WTC11 (cell line): ENCODE measurements around the gene KRTAP2-4. TPM values are rescaled to one million over a fixed set of nuclear protein-coding genes. Genes with fewer than 3 reads are reported as not detected.

ENCODE experiments used
- ATAC-seq: fragments of 200-7000 bp; cut with Tn5 transposase; 2 replicates; pipeline ENCODE4 v1.10.0; 2021; ENCODE audit warnings: mild to moderate bottlenecking, moderate library complexity
- CTCF ChIA-PET: fragments of 300-600 bp; sonication (Branson Sonifier 250); formaldehyde crosslinking; loops from one replicate; lab custom pipeline; 2021; ENCODE audit warnings: antibody characterized with exemption; lab: Charles Lee
- POLR2A ChIA-PET: fragments of 350-600 bp; sonication (Branson Sonifier 250); formaldehyde crosslinking; loops from one replicate; lab custom pipeline; 2021; ENCODE audit warnings: antibody characterized with exemption; lab: Charles Lee
- DNase-seq: peaks from one replicate; pipeline ENCODE4 v3.0.0; 2021; ENCODE audit warnings: low spot score
- H3K27ac Mint-ChIP-seq: 2 replicates; pipeline ENCODE4 v1.8.0; 2021; ENCODE audit warnings: mixed read lengths
- H3K27me3 Mint-ChIP-seq: 2 replicates; pipeline ENCODE4 v1.8.0; 2021; ENCODE audit warnings: low read depth, mild to moderate bottlenecking, moderate library complexity, mixed read lengths
- H3K36me3 Mint-ChIP-seq: 2 replicates; pipeline ENCODE4 v1.8.0; 2021; ENCODE audit warnings: mixed read lengths
- H3K4me1 Mint-ChIP-seq: 2 replicates; pipeline ENCODE4 v1.8.0; 2022; ENCODE audit warnings: mixed read lengths
- H3K4me3 Mint-ChIP-seq: 2 replicates; pipeline ENCODE4 v1.8.0; 2021; ENCODE audit warnings: mild to moderate bottlenecking, moderate library complexity, mixed read lengths
- H3K9me3 Mint-ChIP-seq: 2 replicates; pipeline ENCODE4 v1.8.0; 2021; ENCODE audit warnings: mixed read lengths
- ELF4 ChIP-seq: sonication (generic); formaldehyde crosslinking; IDR thresholded peaks from 2 replicates; pipeline ENCODE4 v1.8.1; 2022; ENCODE audit warnings: low read depth, mild to moderate bottlenecking, moderate library complexity, missing genetic modification reagents
- EMX1 ChIP-seq: fragments of 250-450 bp; sonication (Bioruptor Pico); IDR thresholded peaks from 2 replicates; pipeline ENCODE4 v1.8.0; 2021; ENCODE audit warnings: mild to moderate bottlenecking
- GABPB1 ChIP-seq: sonication (generic); formaldehyde crosslinking; IDR thresholded peaks from 2 replicates; pipeline ENCODE4 v1.8.1; 2023; ENCODE audit warnings: mild to moderate bottlenecking, missing genetic modification reagents
- IRF2 ChIP-seq: sonication (generic); formaldehyde crosslinking; IDR thresholded peaks from 2 replicates; pipeline ENCODE4 v1.8.0; 2022; ENCODE audit warnings: low read depth, missing genetic modification reagents, borderline replicate concordance
- JUN ChIP-seq: sonication (generic); formaldehyde crosslinking; IDR thresholded peaks from 2 replicates; pipeline ENCODE4 v1.8.0; 2023; ENCODE audit warnings: mild to moderate bottlenecking, missing genetic modification reagents
- KAT7 ChIP-seq: sonication (generic); formaldehyde crosslinking; IDR thresholded peaks from 2 replicates; pipeline ENCODE4 v1.8.1; 2023; ENCODE audit warnings: missing genetic modification reagents, mild to moderate bottlenecking, borderline replicate concordance
- SOX15 ChIP-seq: fragments of 250-450 bp; sonication (Bioruptor Pico); IDR thresholded peaks from 2 replicates; pipeline ENCODE4 v1.9.0; 2021; ENCODE audit warnings: mild to moderate bottlenecking
- SP1 ChIP-seq: sonication (generic); formaldehyde crosslinking; conservative IDR thresholded peaks from 2 replicates; pipeline ENCODE4 v1.8.1; 2022; ENCODE audit warnings: missing genetic modification reagents
- TCF7 ChIP-seq: sonication (generic); formaldehyde crosslinking; IDR thresholded peaks from 2 replicates; pipeline ENCODE4 v1.8.0; 2022; ENCODE audit warnings: mild to moderate bottlenecking, low read depth, missing genetic modification reagents, moderate library complexity
- TEAD1 ChIP-seq: sonication (generic); formaldehyde crosslinking; IDR thresholded peaks from 2 replicates; pipeline ENCODE4 v1.8.0; 2022; ENCODE audit warnings: mild to moderate bottlenecking, missing genetic modification reagents
- ZNF232 ChIP-seq: sonication (generic); formaldehyde crosslinking; IDR thresholded peaks from 2 replicates; pipeline ENCODE4 v1.8.0; 2022; ENCODE audit warnings: mild to moderate bottlenecking, missing genetic modification reagents
- ZNF396 ChIP-seq: fragments of 250-450 bp; sonication (Bioruptor Pico); IDR thresholded peaks from 2 replicates; pipeline ENCODE4 v1.8.0; 2021; ENCODE audit warnings: mild to moderate bottlenecking, moderate library complexity, borderline replicate concordance
- total RNA-seq: library from RNA; stranded (reverse); gene quantifications from 3 replicates; pipeline ENCODE4 v1.2.3, GENCODE V29; 2021
- TF ChIP-seq, protein P1 (sequence below): sonication (generic); formaldehyde crosslinking; IDR thresholded peaks from 2 replicates; pipeline ENCODE4 v1.8.1; 2023; ENCODE audit warnings: mild to moderate bottlenecking, missing genetic modification reagents, moderate library complexity
- TF ChIP-seq, protein P2 (sequence below): sonication (generic); formaldehyde crosslinking; IDR thresholded peaks from 2 replicates; pipeline ENCODE4 v1.8.1; 2023; ENCODE audit warnings: mild to moderate bottlenecking, missing genetic modification reagents, moderate library complexity
- TF ChIP-seq, protein P3 (sequence below): fragments of 250-450 bp; sonication (Bioruptor Pico); IDR thresholded peaks from 2 replicates; pipeline ENCODE4 v1.9.0; 2021; ENCODE audit warnings: mild to moderate bottlenecking, borderline replicate concordance
- TF ChIP-seq, protein P4 (sequence below): fragments of 250-450 bp; sonication (Bioruptor Pico); IDR thresholded peaks from 2 replicates; pipeline ENCODE4 v1.9.0; 2021; ENCODE audit warnings: mild to moderate bottlenecking
- TF ChIP-seq, protein P5 (sequence below): fragments of 250-450 bp; sonication (Bioruptor Pico); conservative IDR thresholded peaks from 2 replicates; pipeline ENCODE4 v1.9.0; 2021; ENCODE audit warnings: mild to moderate bottlenecking
- TF ChIP-seq, protein P6 (sequence below): sonication (generic); formaldehyde crosslinking; IDR thresholded peaks from 2 replicates; pipeline ENCODE4 v1.8.0; 2022; ENCODE audit warnings: mild to moderate bottlenecking, missing genetic modification reagents

The KRTAP2-4 gene
- total RNA-seq, 1 experiment from 2014 or later, result not detected

DNA sequence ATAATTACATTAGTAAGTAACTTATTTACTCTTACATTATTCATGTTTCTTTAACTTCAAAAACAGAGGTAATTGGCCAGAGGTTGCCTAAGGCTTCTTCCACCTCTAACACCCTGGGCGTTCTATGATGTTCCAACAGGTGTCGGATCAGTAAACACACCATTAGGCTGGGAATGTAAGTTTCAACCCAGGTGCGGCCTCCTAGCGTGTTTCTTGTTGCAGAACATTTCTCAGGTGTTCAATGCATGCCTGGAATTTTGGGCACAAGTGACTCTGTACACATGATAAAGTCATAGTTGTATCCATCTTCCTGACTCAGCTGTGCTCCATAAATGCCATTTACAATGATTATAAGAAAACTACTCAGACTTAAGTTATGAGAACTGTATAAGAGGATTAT lies 11.7 kb downstream of the KRTAP2-4 start:
- H3K27me3 Mint-ChIP-seq, result no peaks in the 10 kb centered on the region
- H3K27ac Mint-ChIP-seq, result no peak overlapping the region
- ChIA-PET CTCF (no interaction called here), POLR2A (no interaction called here)
- DNase-seq (no peak), ATAC-seq (no peak)
- no peak overlapping the region for H3K4me3 Mint-ChIP-seq
- peaks cover 4% of the 10 kb centered on the region; the same call in 1 of the 2 replicates for H3K36me3 Mint-ChIP-seq
- TF ChIP-seq, protein P1, sequence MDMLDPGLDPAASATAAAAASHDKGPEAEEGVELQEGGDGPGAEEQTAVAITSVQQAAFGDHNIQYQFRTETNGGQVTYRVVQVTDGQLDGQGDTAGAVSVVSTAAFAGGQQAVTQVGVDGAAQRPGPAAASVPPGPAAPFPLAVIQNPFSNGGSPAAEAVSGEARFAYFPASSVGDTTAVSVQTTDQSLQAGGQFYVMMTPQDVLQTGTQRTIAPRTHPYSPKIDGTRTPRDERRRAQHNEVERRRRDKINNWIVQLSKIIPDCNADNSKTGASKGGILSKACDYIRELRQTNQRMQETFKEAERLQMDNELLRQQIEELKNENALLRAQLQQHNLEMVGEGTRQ (CRISPR knock-in tag), result no peak
- TF ChIP-seq EMX1 (CRISPR knock-in tag) (no peak), GABPB1 (CRISPR knock-in tag) (no peak)
- H3K9me3 Mint-ChIP-seq, result peaks cover 8% of the 10 kb centered on the region
- H3K4me1 Mint-ChIP-seq, result peaks cover 19% of the 10 kb centered on the region

DNA sequence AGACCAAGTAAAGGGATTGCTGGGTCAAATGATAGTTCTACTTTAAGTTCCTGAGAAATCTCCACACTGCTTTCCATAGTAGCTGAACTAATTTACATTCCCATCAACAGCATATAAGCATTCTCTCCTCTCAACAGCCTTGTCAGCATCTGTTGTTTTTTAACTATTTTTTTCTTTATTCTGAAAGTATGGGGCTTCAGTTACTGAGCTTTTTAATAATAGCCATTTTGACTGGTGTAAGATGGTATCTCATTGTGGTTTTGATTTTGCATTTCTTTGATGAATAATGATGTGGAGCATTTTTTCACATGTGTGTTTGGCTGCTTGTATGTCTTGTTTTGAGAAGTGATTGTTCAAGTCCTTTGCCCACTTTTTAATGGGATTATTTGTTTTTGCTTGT lies 13.1 kb downstream of the KRTAP2-4 start:
- POLR2A ChIA-PET, result no interaction called here

More for the DNA sequence above, 13.1 kb downstream of the KRTAP2-4 start:
- DNase-seq, result no peak
- Mint-ChIP-seq H3K4me1 (peaks cover 24% of the 10 kb centered on the region), H3K27ac (no peak overlapping the region), H3K36me3 (peaks cover 4% of the 10 kb centered on the region; the same call in 1 of the 2 replicates), H3K9me3 (peaks cover 6% of the 10 kb centered on the region), H3K4me3 (no peak overlapping the region), H3K27me3 (no peaks in the 10 kb centered on the region)
- no peak for ATAC-seq
- CTCF ChIA-PET, result no interaction called here
- TF ChIP-seq, protein P2, sequence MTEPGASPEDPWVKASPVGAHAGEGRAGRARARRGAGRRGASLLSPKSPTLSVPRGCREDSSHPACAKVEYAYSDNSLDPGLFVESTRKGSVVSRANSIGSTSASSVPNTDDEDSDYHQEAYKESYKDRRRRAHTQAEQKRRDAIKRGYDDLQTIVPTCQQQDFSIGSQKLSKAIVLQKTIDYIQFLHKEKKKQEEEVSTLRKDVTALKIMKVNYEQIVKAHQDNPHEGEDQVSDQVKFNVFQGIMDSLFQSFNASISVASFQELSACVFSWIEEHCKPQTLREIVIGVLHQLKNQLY (CRISPR knock-in tag), result no peak
- TF ChIP-seq, protein P3, sequence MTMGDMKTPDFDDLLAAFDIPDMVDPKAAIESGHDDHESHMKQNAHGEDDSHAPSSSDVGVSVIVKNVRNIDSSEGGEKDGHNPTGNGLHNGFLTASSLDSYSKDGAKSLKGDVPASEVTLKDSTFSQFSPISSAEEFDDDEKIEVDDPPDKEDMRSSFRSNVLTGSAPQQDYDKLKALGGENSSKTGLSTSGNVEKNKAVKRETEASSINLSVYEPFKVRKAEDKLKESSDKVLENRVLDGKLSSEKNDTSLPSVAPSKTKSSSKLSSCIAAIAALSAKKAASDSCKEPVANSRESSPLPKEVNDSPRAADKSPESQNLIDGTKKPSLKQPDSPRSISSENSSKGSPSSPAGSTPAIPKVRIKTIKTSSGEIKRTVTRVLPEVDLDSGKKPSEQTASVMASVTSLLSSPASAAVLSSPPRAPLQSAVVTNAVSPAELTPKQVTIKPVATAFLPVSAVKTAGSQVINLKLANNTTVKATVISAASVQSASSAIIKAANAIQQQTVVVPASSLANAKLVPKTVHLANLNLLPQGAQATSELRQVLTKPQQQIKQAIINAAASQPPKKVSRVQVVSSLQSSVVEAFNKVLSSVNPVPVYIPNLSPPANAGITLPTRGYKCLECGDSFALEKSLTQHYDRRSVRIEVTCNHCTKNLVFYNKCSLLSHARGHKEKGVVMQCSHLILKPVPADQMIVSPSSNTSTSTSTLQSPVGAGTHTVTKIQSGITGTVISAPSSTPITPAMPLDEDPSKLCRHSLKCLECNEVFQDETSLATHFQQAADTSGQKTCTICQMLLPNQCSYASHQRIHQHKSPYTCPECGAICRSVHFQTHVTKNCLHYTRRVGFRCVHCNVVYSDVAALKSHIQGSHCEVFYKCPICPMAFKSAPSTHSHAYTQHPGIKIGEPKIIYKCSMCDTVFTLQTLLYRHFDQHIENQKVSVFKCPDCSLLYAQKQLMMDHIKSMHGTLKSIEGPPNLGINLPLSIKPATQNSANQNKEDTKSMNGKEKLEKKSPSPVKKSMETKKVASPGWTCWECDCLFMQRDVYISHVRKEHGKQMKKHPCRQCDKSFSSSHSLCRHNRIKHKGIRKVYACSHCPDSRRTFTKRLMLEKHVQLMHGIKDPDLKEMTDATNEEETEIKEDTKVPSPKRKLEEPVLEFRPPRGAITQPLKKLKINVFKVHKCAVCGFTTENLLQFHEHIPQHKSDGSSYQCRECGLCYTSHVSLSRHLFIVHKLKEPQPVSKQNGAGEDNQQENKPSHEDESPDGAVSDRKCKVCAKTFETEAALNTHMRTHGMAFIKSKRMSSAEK (CRISPR knock-in tag), result no peak
- TF ChIP-seq ZNF232 (CRISPR knock-in tag) (no peak), JUN (no peak), SOX15 (CRISPR knock-in tag) (no peak), TEAD1 (CRISPR knock-in tag) (no peak), ZNF396 (CRISPR knock-in tag) (no peak), IRF2 (CRISPR knock-in tag) (no peak), EMX1 (CRISPR knock-in tag) (no peak), TCF7 (no peak), SP1 (CRISPR knock-in tag) (no peak), ELF4 (no peak), KAT7 (no peak)
- TF ChIP-seq, protein P4, sequence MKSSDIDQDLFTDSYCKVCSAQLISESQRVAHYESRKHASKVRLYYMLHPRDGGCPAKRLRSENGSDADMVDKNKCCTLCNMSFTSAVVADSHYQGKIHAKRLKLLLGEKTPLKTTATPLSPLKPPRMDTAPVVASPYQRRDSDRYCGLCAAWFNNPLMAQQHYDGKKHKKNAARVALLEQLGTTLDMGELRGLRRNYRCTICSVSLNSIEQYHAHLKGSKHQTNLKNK (CRISPR knock-in tag), result no peak
- TF ChIP-seq, protein P5, sequence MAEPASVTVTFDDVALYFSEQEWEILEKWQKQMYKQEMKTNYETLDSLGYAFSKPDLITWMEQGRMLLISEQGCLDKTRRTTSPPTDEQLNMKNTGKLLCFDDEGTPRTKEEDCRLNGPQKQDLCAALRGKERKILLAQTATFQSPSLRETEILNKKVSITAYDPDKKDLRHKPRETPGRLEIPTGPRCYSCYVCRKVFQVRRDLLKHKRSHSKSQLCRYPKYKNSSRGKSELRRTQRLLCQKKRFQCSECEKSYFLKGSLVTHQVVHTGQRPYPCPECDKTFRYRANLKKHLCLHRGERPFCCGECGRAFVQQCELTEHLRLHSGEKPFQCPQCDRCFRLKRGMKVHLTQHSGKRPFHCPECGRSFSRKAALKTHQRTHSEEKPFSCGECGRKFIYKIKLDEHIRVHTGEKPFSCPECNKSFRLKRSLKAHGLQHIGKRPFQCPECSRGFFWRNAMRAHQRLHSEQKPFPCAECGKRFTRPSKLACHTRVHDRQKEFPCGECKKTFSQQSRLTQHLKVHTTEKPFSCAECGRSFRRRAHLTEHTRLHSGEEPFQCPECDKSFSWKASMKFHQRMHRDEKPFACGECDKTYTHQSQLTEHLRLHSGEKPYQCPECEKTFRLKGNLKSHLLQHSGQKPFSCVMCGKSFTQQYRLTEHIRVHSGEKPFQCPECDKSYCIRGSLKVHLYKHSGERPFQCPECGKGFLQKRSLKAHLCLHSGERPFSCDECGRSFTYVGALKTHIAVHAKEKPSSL (CRISPR knock-in tag), result no peak
- TF ChIP-seq, protein P6, sequence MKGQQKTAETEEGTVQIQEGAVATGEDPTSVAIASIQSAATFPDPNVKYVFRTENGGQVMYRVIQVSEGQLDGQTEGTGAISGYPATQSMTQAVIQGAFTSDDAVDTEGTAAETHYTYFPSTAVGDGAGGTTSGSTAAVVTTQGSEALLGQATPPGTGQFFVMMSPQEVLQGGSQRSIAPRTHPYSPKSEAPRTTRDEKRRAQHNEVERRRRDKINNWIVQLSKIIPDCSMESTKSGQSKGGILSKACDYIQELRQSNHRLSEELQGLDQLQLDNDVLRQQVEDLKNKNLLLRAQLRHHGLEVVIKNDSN (CRISPR knock-in tag), result no peak
